Measurements from ENCODE around the gene ADAM12. TPM values are rescaled to one million over a fixed set of nuclear protein-coding genes. Genes with fewer than 3 reads are reported as not detected.

The ADAM12 gene
- total RNA-seq, 3 donors from 2014 or later (not counting 1 experiment from before 2014, with no cell fraction given): 1.6 to 1.9 (median 1.8) TPM

DNA sequence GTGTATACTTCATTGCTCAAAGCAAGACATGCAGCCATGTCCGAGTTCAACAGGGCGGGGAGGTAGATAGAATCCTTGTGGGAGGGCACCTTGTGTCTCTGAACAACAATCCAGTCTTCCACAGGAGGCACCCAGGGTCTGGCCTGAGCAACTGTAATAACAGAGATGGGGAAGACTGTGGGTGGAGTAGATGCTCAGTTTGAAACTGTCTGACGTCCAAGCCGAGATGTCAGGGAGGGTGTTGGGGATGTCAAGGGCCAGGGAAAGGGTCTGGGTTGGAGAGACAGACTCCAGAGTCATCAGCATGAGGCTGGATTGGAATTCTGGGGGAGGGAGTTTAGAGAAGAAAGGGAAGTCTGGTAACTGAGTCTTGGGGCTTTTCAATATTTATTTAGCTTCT, 403.9 kb downstream of the ADAM12 start:
- Mint-ChIP-seq H3K36me3 (no peaks in the 10 kb centered on the region), H3K4me1 (peaks cover 33 to 44% of the 10 kb centered on the region in 2 donors), H3K4me3 (peak overlapping the region; percentile 4), H3K27ac (peak overlapping the region; percentile 51 to 75), H3K9me3 (no peaks in the 10 kb centered on the region), H3K27me3 (ENCODE audit: low read depth in 2 of 2) (peaks cover 0 to 5% of the 10 kb centered on the region in 2 donors)
- Histone ChIP-seq H3K27me3 (ENCODE audit: control insufficient read depth, insufficient read depth, low read length) (no peaks in the 10 kb centered on the region), H3K36me3 (ENCODE audit: control insufficient read depth, insufficient read depth, low read length) (no peaks in the 10 kb centered on the region), H3K4me3 (ENCODE audit: low read length) (no peak overlapping the region), H3K27ac (ENCODE audit: low read length) (no peak overlapping the region), H3K9me3 (ENCODE audit: control insufficient read depth, insufficient read depth, low read length) (no peaks in the 10 kb centered on the region), H3K4me1 (ENCODE audit: control insufficient read depth, insufficient read depth, low read length) (peaks cover 5% of the 10 kb centered on the region)
- TF ChIP-seq, protein P1, sequence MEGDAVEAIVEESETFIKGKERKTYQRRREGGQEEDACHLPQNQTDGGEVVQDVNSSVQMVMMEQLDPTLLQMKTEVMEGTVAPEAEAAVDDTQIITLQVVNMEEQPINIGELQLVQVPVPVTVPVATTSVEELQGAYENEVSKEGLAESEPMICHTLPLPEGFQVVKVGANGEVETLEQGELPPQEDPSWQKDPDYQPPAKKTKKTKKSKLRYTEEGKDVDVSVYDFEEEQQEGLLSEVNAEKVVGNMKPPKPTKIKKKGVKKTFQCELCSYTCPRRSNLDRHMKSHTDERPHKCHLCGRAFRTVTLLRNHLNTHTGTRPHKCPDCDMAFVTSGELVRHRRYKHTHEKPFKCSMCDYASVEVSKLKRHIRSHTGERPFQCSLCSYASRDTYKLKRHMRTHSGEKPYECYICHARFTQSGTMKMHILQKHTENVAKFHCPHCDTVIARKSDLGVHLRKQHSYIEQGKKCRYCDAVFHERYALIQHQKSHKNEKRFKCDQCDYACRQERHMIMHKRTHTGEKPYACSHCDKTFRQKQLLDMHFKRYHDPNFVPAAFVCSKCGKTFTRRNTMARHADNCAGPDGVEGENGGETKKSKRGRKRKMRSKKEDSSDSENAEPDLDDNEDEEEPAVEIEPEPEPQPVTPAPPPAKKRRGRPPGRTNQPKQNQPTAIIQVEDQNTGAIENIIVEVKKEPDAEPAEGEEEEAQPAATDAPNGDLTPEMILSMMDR (IDR thresholded peaks at IDR 0.05): no peak
- WGBS (ENCODE audit: insufficient coverage): 80% methylated on average over 4 of the region's 4 CpGs
- intact Hi-C loops (cut with micrococcal nuclease): loop anchor here (5.0 to 10.0 kb wide), 2 partner anchors 400 to 1868 kb away; partner anchors contain the start of gene ADAM12
- ATAC-seq (no peak), DNase-seq (no peak)

DNA sequence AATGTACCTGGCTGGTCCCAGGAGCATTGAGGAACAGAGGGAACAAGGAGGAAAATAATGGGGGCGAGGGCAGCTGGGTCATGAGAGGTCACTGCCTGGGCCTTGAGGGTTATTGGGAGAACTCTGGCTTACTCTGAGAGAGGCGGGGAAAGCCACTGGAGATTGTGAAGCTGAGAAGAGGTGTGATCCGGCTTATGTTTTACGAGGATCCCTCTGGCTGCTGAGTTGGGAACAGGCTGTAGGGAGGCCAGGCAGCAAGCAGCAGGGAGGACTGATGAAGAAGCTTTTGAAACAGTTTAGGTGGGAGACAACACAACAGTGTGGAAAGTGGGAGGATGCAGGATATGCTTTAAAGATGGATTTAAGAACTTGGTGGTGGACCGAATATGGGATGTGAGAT, 404.6 kb downstream of the ADAM12 start:
- no peaks in the 10 kb centered on the region for H3K36me3 ChIP-seq (ENCODE audit: control insufficient read depth, insufficient read depth, low read length)
- H3K4me1 Mint-ChIP-seq: peaks cover 33 to 43% of the 10 kb centered on the region in 2 donors
- no peak overlapping the region for H3K27ac ChIP-seq (ENCODE audit: low read length)
- no peak overlapping the region for H3K4me3 ChIP-seq (ENCODE audit: low read length)
- peak overlapping the region in 1 of 2 donors; percentile 75 for H3K27ac Mint-ChIP-seq
- H3K9me3 Mint-ChIP-seq: no peaks in the 10 kb centered on the region
- H3K4me3 Mint-ChIP-seq: no peak overlapping the region
- intact Hi-C loops (cut with micrococcal nuclease): loop anchor here (2.0 to 10.0 kb wide), 4 partner anchors 59 to 1869 kb away; partner anchors contain the start of gene ADAM12
- H3K27me3 ChIP-seq (ENCODE audit: control insufficient read depth, insufficient read depth, low read length): no peaks in the 10 kb centered on the region
- ATAC-seq (no peak), DNase-seq (no peak)
- WGBS (ENCODE audit: insufficient coverage): 94% methylated on average over 5 of the region's 5 CpGs
- peaks cover 5% of the 10 kb centered on the region for H3K4me1 ChIP-seq (ENCODE audit: control insufficient read depth, insufficient read depth, low read length)
- H3K27me3 Mint-ChIP-seq (ENCODE audit: low read depth in 2 of 2): peaks cover 3 to 10% of the 10 kb centered on the region in 2 donors
- H3K36me3 Mint-ChIP-seq: no peaks in the 10 kb centered on the region
- TF ChIP-seq, protein P1 (IDR thresholded peaks at IDR 0.05): no peak
- no peaks in the 10 kb centered on the region for H3K9me3 ChIP-seq (ENCODE audit: control insufficient read depth, insufficient read depth, low read length)

DNA sequence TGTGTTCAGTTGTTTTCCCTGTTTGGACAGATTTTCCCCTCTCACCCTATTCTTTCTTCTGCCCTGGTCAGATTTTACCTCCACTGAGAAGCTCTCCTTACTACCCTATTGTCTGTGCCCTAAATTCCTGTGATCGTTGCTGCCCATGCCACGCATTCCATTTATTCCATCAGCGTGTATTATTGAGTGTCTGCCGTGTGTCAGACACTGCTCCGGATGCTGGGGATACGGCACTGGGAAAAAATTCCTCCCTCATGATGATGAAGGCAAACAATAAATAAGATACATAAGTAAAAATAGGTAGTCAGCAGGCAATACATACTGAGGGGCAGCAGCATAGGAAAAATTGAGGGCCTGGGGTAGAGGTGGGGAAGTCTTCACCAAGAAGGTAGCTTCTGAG, 405.1 kb downstream of the ADAM12 start:
- Histone ChIP-seq H3K27ac (ENCODE audit: low read length) (no peak overlapping the region), H3K4me1 (ENCODE audit: control insufficient read depth, insufficient read depth, low read length) (peaks cover 5% of the 10 kb centered on the region), H3K36me3 (ENCODE audit: control insufficient read depth, insufficient read depth, low read length) (no peaks in the 10 kb centered on the region), H3K27me3 (ENCODE audit: control insufficient read depth, insufficient read depth, low read length) (no peaks in the 10 kb centered on the region), H3K4me3 (ENCODE audit: low read length) (no peak overlapping the region), H3K9me3 (ENCODE audit: control insufficient read depth, insufficient read depth, low read length) (no peaks in the 10 kb centered on the region)
- H3K27me3 Mint-ChIP-seq (ENCODE audit: low read depth in 2 of 2): peaks cover 3 to 10% of the 10 kb centered on the region in 2 donors
- no peaks in the 10 kb centered on the region for H3K36me3 Mint-ChIP-seq
- TF ChIP-seq, protein P1 (IDR thresholded peaks at IDR 0.05): no peak
- intact Hi-C loops (cut with micrococcal nuclease): loop anchor here (2.0 to 10.0 kb wide), 4 partner anchors 60 to 1869 kb away; partner anchors contain the start of gene ADAM12
- no peak for ATAC-seq
- H3K9me3 Mint-ChIP-seq: no peaks in the 10 kb centered on the region
- H3K4me3 Mint-ChIP-seq: no peak overlapping the region
- no peak for DNase-seq
- peak overlapping the region; percentile 21 to 75 for H3K27ac Mint-ChIP-seq
- WGBS (ENCODE audit: insufficient coverage): 97% methylated on average over 4 of the region's 6 CpGs
- peaks cover 33 to 43% of the 10 kb centered on the region in 2 donors for H3K4me1 Mint-ChIP-seq
